ENCODE results near the gene URB1. TPM values are rescaled to one million over a fixed set of nuclear protein-coding genes. Genes with fewer than 3 reads are reported as not detected.

URB1 gene
- total and polyA plus RNA-seq, 2 of the 8 experiments (the other 6 are each of a cell fraction or from before 2014, with no cell fraction given): 8.1 to 28.9 TPM

GRCh38 chr21:32423320-32424190 lies 30.7 kb upstream of the URB1 start (continued):
- no peak for TF ChIP-seq FOSL1 (IDR thresholded peaks at IDR 0.05; ENCODE audit: insufficient read depth, low read depth, low read length)
- TF ChIP-seq POLR2A (IDR thresholded peaks at IDR 0.05; ENCODE audit: control extremely low read depth in 1 of 2, low read depth in 2 of 2, low read length in 2 of 2): no peak
